ENCODE results near the gene ZNF236.

Gene ZNF236

DNA sequence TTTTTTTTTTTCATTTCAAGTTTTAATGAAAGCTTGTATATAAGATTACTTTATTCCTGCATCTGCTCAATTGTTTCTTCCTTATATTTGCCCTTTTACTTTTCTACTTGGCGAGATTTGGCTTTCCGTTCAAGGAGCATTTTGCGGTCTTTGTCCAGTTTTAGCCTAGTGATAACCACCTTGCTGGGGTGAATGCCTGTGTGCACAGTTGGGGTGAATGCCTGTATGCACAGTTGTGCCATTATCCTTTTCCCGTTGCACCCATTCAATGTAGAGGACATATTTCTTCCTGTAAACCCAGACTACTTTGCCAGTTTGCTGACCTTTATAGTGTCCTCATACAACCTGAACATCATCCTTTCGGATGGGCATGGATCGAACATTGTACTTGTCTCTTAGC, 12.0 kb downstream of the ZNF236 start:
- no peak overlapping the region for H3K27ac ChIP-seq
- TF ChIP-seq ZFX (IDR thresholded peaks at IDR 0.05; ENCODE audit: borderline replicate concordance) = no peak
- TF ChIP-seq, protein P1, sequence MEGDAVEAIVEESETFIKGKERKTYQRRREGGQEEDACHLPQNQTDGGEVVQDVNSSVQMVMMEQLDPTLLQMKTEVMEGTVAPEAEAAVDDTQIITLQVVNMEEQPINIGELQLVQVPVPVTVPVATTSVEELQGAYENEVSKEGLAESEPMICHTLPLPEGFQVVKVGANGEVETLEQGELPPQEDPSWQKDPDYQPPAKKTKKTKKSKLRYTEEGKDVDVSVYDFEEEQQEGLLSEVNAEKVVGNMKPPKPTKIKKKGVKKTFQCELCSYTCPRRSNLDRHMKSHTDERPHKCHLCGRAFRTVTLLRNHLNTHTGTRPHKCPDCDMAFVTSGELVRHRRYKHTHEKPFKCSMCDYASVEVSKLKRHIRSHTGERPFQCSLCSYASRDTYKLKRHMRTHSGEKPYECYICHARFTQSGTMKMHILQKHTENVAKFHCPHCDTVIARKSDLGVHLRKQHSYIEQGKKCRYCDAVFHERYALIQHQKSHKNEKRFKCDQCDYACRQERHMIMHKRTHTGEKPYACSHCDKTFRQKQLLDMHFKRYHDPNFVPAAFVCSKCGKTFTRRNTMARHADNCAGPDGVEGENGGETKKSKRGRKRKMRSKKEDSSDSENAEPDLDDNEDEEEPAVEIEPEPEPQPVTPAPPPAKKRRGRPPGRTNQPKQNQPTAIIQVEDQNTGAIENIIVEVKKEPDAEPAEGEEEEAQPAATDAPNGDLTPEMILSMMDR (IDR thresholded peaks at IDR 0.05) = no peak

- no peak overlapping the region for H3K27ac ChIP-seq
- no peak for TF ChIP-seq ZFX (IDR thresholded peaks at IDR 0.05; ENCODE audit: borderline replicate concordance)
- TF ChIP-seq, protein P1 (IDR thresholded peaks at IDR 0.05) = no peak
These were observed 13.0 kb downstream of the ZNF236 start for GRCh38 chr18:76835380-76835779.

- no peak overlapping the region for H3K27ac ChIP-seq
- no peak for TF ChIP-seq ZFX (IDR thresholded peaks at IDR 0.05; ENCODE audit: borderline replicate concordance)
- TF ChIP-seq, protein P1 (IDR thresholded peaks at IDR 0.05) = no peak
These were observed 14.7 kb downstream of the ZNF236 start for GRCh38 chr18:76837071-76837470.

- no peak overlapping the region for H3K27ac ChIP-seq
These were observed 15.8 kb downstream of the ZNF236 start for GRCh38 chr18:76838182-76838581.

DNA sequence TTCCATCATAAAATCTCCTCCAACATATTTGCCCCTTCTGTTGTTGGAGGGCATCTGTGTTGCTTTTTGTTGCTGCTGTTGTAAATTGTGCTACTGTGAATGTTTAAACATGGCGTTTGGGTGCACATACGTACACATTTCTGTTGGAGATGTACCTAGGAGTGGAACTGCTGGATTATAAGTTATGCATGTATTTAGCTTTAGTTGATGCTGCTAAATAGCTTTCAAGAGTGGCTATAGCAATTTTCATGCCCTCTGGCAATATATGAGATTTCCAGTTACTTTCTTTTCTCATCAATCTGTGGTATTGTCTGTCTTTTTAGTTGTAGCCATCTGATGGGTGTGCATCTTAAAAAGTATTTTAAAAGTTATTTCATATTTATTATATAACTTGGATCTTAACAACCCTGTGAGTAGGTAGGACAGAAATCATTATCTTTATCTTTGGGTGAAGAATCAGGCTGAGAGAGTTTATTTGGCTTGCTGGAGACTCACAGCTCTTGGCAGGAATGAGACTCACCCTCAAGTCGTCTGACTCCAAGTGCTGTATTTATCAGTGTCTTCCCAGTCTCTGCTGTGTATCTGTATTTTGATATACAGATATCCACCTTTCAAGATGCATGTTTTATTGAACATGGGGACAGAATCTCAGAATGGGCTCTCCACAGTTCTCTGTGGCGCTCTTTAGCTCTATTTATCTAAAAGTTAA, 16.9 kb downstream of the ZNF236 start:
- no peak overlapping the region for H3K27ac ChIP-seq
- TF ChIP-seq, protein P1 (IDR thresholded peaks at IDR 0.05) = no peak
- TF ChIP-seq ZFX (IDR thresholded peaks at IDR 0.05; ENCODE audit: borderline replicate concordance) = no peak

More at GRCh38 chr18:76838182-76838581, 15.8 kb downstream of the ZNF236 start:
- TF ChIP-seq, protein P1 (IDR thresholded peaks at IDR 0.05) = no peak
- TF ChIP-seq ZFX (IDR thresholded peaks at IDR 0.05; ENCODE audit: borderline replicate concordance) = no peak

GRCh38 chr18:76842837-76843530, 20.6 kb downstream of the ZNF236 start:
- H3K27ac ChIP-seq = no peak overlapping the region
- TF ChIP-seq, protein P1 (IDR thresholded peaks at IDR 0.05) = no peak
- no peak for TF ChIP-seq ZFX (IDR thresholded peaks at IDR 0.05; ENCODE audit: borderline replicate concordance)

- TF ChIP-seq, protein P1 (IDR thresholded peaks at IDR 0.05) = no peak
- no peak for TF ChIP-seq ZFX (IDR thresholded peaks at IDR 0.05; ENCODE audit: borderline replicate concordance)
- H3K27ac ChIP-seq = no peak overlapping the region
These were observed 21.8 kb downstream of the ZNF236 start for GRCh38 chr18:76844144-76844543.

Measured in 22Rv1 (cell line).